ENCODE measurements around the gene GPC6.

The GPC6 gene

DNA sequence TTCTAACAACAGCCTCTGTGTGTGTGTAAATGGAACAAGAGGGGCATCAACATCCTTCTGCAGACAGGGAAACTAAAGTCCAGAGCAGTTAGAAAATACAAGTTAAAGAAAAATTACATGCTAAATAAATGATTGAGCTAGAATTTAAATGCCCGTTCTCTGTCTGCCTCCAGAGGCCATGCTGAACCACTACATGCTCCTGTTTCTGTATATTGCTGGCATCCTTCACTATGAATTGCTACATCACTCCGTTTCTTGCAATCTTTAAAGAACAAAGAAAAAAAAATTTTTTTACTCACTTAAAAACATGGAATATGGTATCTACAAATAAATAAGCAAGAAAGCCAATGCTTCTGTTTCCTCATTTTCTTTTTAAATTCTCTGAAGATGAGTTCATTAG, 1205.0 kb downstream of the GPC6 start:
- no peaks in the 10 kb centered on the region for H3K4me1 ChIP-seq (ENCODE audit: control insufficient read depth, insufficient read depth, low read length, poor library complexity, severe bottlenecking)
- H3K27ac ChIP-seq (ENCODE audit: low read depth, low read length, severe bottlenecking): no peak overlapping the region
- H3K36me3 ChIP-seq (ENCODE audit: control insufficient read depth, insufficient read depth, low read length): no peaks in the 10 kb centered on the region
- no peak overlapping the region for H3K4me3 ChIP-seq (ENCODE audit: extremely low read depth, insufficient read depth, low read length, poor library complexity, severe bottlenecking)
- H3K9me3 ChIP-seq (ENCODE audit: control insufficient read depth, low read length): no peaks in the 10 kb centered on the region
- 63% methylated on average over 1 of the region's 2 CpGs; no CpG with 5 or more reads in 1 of the 2 experiments for WGBS, 2 experiments (ENCODE audit: insufficient coverage in 2 of 2)

DNA sequence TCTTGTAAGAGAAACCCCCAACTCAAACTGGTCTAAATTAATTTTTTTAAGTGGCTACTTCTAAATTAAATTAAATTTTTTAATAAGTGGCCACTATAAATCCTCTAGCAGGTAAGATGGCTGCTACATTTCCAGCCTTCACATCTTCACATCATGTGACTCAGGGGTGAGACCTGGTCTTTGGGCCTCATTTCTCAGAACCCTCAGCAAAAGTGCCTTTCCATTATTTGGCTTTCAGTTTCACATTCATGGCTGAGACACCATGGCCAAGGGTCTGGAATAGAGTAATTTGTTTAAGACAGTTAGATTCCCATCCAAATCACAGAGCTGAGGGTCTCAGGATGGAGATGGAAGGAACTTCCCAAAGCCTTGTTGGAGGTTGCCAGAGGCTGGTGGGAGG, 1205.4 kb downstream of the GPC6 start:
- H3K36me3 ChIP-seq (ENCODE audit: control insufficient read depth, insufficient read depth, low read length): no peaks in the 10 kb centered on the region

DNA sequence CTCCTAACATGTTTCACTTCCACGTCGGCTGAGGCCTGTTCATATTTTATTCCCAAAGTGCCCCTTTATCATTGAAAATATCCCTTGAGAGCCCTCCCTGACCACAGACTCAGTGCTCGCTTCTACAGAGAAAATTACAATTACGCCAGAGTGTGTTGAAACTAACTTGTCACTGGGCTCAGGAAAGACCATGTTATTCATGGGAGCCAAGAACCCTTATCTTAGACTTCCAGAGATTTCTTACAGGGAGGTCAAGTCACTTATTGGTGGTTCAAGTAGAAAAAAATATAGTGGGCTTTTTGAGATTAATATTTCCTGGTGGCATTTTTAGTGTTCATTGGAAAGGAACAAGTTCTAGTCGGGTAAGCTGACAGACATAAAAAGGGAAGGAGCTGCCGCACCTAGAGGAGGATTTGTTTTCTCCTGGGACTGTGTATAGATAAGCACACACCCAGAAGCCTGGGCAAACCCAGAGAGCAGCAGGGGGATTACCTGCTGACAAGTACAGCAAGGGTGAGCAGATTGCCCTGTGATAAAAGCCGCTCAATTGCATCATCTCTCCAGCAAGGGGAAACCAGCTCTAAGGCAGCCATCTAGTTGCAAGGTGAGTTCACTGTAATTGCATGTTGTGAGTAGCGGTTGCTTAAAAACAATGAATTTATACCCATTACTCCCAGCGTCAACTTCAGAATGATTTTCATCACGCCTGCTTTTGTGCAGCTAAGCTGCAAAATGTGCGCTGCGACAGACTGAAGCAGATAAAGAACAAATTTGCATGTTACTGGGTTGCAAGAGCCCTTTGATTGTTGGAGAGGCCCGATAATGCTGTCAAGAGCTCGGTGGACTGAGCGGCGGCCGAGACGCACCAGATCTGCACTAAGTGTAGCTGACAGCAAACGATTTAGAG, 1206.7 kb downstream of the GPC6 start:
- no peaks in the 10 kb centered on the region for H3K36me3 ChIP-seq (ENCODE audit: control insufficient read depth, insufficient read depth, low read length)
- H3K27ac ChIP-seq (ENCODE audit: low read depth, low read length, severe bottlenecking): peak overlapping the region; percentile 44
- no peak overlapping the region for H3K4me3 ChIP-seq (ENCODE audit: extremely low read depth, insufficient read depth, low read length, poor library complexity, severe bottlenecking)
- WGBS, 2 experiments (ENCODE audit: insufficient coverage in 2 of 2): 86 to 88% methylated on average over 12 to 16 of the region's 19 CpGs
- no peaks in the 10 kb centered on the region for H3K4me1 ChIP-seq (ENCODE audit: control insufficient read depth, insufficient read depth, low read length, poor library complexity, severe bottlenecking)
- no peaks in the 10 kb centered on the region for H3K9me3 ChIP-seq (ENCODE audit: control insufficient read depth, low read length)

More for the DNA sequence above, 1205.4 kb downstream of the GPC6 start:
- Histone ChIP-seq H3K27ac (ENCODE audit: low read depth, low read length, severe bottlenecking) (no peak overlapping the region), H3K9me3 (ENCODE audit: control insufficient read depth, low read length) (no peaks in the 10 kb centered on the region), H3K4me1 (ENCODE audit: control insufficient read depth, insufficient read depth, low read length, poor library complexity, severe bottlenecking) (no peaks in the 10 kb centered on the region), H3K4me3 (ENCODE audit: extremely low read depth, insufficient read depth, low read length, poor library complexity, severe bottlenecking) (no peak overlapping the region)

DNA sequence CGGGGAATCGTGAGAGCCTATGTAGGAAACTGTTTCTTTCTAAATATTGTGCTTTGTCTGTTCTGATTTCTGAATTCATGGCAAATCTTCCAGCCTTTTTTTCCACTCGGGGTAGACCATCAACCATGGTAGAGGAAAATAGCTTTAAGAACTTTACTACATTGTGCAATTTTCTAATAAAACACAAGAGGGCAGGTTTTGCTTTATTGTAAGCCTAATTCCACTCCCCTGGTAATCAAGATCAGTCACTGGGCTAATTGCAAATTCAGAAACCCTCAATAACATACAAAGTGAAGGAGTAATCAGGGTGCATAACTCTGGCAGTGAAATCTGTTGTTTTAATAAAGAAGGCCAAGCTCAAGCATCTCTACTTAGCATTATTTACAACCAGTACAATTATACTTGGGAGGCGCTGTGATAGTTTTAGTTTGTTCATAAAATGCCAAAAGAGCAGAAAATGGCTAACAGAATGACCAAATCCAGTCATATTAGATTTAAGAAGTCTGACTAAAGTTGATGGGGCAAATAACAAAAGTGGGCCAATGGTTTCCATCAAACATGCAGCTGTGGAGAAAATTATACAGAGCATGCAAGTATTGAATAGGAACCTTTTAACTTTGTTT, 1209.1 kb downstream of the GPC6 start:
- H3K4me3 ChIP-seq (ENCODE audit: extremely low read depth, insufficient read depth, low read length, poor library complexity, severe bottlenecking): no peak overlapping the region
- no peaks in the 10 kb centered on the region for H3K36me3 ChIP-seq (ENCODE audit: control insufficient read depth, insufficient read depth, low read length)
- no peaks in the 10 kb centered on the region for H3K4me1 ChIP-seq (ENCODE audit: control insufficient read depth, insufficient read depth, low read length, poor library complexity, severe bottlenecking)
- WGBS, 2 experiments (ENCODE audit: insufficient coverage in 2 of 2): 80% methylated on average over 1 of the region's 4 CpGs; no CpG with 5 or more reads in 1 of the 2 experiments
- no peaks in the 10 kb centered on the region for H3K9me3 ChIP-seq (ENCODE audit: control insufficient read depth, low read length)
- H3K27ac ChIP-seq (ENCODE audit: low read depth, low read length, severe bottlenecking): no peak overlapping the region

DNA sequence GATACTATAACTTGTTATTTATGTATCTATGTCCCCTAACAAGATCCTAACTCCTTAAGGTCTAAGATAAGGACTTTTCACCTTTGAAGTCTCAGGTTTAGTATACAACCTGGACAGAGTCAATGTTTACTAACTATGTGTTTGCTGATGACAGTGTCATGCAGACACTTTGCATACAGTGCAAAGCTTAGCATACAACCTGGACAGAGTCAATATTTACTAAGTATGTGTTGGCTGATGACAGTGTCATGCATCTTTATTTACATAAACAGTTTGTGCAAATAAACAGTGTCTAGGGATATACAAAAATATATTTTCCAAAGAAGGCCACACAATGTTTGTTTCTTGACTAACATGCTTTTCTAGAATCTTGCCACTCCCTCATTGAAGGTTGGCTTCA, 1218.2 kb downstream of the GPC6 start:
- H3K4me1 ChIP-seq (ENCODE audit: control insufficient read depth, insufficient read depth, low read length, poor library complexity, severe bottlenecking): no peaks in the 10 kb centered on the region
- no peak overlapping the region for H3K27ac ChIP-seq (ENCODE audit: low read depth, low read length, severe bottlenecking)
- no peaks in the 10 kb centered on the region for H3K36me3 ChIP-seq (ENCODE audit: control insufficient read depth, insufficient read depth, low read length)
- H3K4me3 ChIP-seq (ENCODE audit: extremely low read depth, insufficient read depth, low read length, poor library complexity, severe bottlenecking): no peak overlapping the region
- no peaks in the 10 kb centered on the region for H3K9me3 ChIP-seq (ENCODE audit: control insufficient read depth, low read length)

DNA sequence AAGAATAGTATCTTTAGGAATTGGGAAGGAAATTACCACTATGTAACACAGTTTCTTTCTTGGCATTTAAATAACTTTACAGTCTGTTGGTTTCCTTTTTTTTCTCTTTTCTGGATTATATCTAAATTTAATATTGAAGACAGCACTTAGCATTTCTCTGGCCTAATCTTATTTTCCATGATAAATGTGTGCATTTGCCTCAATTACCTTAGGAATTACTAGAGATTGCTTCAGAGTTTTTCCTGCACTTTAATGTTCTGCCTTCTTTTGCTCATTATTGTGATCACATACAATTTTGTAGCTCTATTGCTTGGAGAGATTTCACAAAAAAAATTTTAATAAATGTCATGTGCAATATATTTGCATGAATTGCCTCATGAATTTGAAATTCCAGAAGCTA, 1227.7 kb downstream of the GPC6 start:
- Histone ChIP-seq H3K4me1 (ENCODE audit: control insufficient read depth, insufficient read depth, low read length, poor library complexity, severe bottlenecking) (no peaks in the 10 kb centered on the region), H3K27ac (ENCODE audit: low read depth, low read length, severe bottlenecking) (no peak overlapping the region), H3K9me3 (ENCODE audit: control insufficient read depth, low read length) (no peaks in the 10 kb centered on the region), H3K36me3 (ENCODE audit: control insufficient read depth, insufficient read depth, low read length) (no peaks in the 10 kb centered on the region), H3K4me3 (ENCODE audit: extremely low read depth, insufficient read depth, low read length, poor library complexity, severe bottlenecking) (no peak overlapping the region)

DNA sequence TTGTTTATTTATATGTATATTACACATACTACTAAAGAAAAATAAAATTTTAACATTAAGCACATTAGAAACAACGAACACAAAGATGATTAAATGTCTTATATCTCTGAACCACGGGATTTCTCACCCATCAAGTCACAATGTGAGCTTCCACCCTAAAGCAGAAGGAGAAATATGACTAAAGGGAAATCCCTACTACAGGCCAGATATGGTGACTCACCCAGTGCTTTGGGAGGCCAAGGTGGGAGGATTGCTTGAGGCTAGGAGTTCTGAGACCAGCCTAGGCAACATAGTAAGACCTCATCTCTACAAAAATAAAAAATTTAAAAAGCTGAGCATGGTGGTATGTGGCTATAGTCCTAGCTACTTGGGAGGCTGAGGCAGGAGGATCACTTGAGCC, 1228.3 kb downstream of the GPC6 start:
- no CpG with 5 or more reads among the region's 2 CpGs for WGBS, 2 experiments (ENCODE audit: insufficient coverage in 2 of 2)
- Histone ChIP-seq H3K36me3 (ENCODE audit: control insufficient read depth, insufficient read depth, low read length) (no peaks in the 10 kb centered on the region), H3K4me1 (ENCODE audit: control insufficient read depth, insufficient read depth, low read length, poor library complexity, severe bottlenecking) (no peaks in the 10 kb centered on the region), H3K27ac (ENCODE audit: low read depth, low read length, severe bottlenecking) (no peak overlapping the region), H3K9me3 (ENCODE audit: control insufficient read depth, low read length) (no peaks in the 10 kb centered on the region), H3K4me3 (ENCODE audit: extremely low read depth, insufficient read depth, low read length, poor library complexity, severe bottlenecking) (no peak overlapping the region)

DNA sequence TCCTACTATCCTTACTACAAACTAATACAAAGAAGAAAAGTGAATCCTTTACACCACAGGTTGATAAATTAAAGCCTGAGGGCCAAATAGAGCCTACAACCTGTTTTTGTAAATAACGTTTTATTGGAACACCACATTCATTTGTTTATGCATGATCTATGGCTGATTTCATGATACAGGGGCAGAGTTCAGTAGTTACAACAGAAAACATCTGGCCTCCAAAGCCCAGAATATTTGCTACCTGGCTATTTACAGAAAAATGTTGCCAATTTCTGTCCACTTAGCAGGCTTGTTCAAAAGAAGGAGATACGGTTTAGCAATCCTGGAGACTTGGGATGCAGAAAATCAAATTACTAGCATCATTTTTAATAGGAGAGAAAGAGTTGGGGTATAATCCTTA, 1228.8 kb downstream of the GPC6 start:
- H3K9me3 ChIP-seq (ENCODE audit: control insufficient read depth, low read length): no peaks in the 10 kb centered on the region
- H3K36me3 ChIP-seq (ENCODE audit: control insufficient read depth, insufficient read depth, low read length): no peaks in the 10 kb centered on the region
- no CpG with 5 or more reads among the region's 2 CpGs for WGBS, 2 experiments (ENCODE audit: insufficient coverage in 2 of 2)

More for the DNA sequence above, 1228.8 kb downstream of the GPC6 start:
- H3K4me1 ChIP-seq (ENCODE audit: control insufficient read depth, insufficient read depth, low read length, poor library complexity, severe bottlenecking): no peaks in the 10 kb centered on the region
- H3K27ac ChIP-seq (ENCODE audit: low read depth, low read length, severe bottlenecking): no peak overlapping the region
- no peak overlapping the region for H3K4me3 ChIP-seq (ENCODE audit: extremely low read depth, insufficient read depth, low read length, poor library complexity, severe bottlenecking)
